ENCODE data around the gene OSBPL2.

The OSBPL2 gene

DNA sequence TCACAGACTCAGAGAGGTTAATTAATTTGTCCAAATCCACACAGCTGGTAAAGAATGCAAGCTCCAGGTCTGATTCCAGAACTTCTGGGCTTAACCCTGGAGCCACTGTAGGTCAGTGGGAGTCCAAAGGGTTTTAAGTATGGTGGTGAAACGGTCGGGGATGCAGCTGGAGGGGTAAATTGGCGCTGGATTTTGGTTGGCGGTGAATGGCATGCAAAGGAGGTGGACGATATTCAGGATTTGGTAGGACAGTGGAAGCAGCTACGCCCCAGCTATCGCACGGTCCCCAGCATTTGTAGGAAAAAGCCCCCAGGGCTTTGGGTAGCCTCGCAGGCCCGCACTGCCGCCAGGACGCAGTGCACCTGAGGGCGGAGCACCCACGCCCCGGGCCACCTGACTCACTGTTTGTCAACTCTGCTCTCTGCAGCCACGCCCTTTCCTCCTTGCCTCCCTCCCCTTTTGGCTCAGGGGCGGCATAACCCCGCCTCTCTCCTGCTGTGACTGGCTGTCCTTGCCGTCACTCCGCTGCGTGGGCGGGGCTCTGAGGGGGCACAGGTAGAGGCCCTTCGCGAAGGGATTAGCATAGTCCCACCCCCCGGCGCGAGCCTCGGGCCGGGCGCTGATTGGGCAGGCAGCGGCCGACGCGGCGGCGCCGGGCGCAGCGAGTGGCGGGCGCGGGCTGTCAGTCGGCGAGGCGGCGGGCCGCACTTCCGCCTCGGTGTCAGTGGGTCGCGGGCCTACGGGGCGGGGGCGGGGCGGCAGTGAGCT is at the start of gene OSBPL2:
Gene OSBPL2 (plus strand): TSS at position 721 of the 768 bp plus-strand sequence. CDS start 17,664 bp downstream, outside the sequence.
- no peaks in the 10 kb centered on the region for H3K9me3 ChIP-seq (ENCODE audit: control insufficient read depth, insufficient read depth, low read length)
- H3K9ac ChIP-seq (ENCODE audit: low read depth, low read length): peak within 1 kb of the TSS; percentile 54
- H3K4me1 ChIP-seq (ENCODE audit: control insufficient read depth, insufficient read depth, low read length): peaks cover 3% of the 10 kb centered on the region
- peak within 1 kb of the TSS; percentile 82 for H3K4me3 ChIP-seq (ENCODE audit: low read depth, low read length)
- H3K36me3 ChIP-seq (ENCODE audit: control insufficient read depth, insufficient read depth, low read length): peaks cover 3% of the 10 kb centered on the region
- no peaks in the 10 kb centered on the region for H3K27me3 ChIP-seq (ENCODE audit: control insufficient read depth, insufficient read depth, low read length)

DNA sequence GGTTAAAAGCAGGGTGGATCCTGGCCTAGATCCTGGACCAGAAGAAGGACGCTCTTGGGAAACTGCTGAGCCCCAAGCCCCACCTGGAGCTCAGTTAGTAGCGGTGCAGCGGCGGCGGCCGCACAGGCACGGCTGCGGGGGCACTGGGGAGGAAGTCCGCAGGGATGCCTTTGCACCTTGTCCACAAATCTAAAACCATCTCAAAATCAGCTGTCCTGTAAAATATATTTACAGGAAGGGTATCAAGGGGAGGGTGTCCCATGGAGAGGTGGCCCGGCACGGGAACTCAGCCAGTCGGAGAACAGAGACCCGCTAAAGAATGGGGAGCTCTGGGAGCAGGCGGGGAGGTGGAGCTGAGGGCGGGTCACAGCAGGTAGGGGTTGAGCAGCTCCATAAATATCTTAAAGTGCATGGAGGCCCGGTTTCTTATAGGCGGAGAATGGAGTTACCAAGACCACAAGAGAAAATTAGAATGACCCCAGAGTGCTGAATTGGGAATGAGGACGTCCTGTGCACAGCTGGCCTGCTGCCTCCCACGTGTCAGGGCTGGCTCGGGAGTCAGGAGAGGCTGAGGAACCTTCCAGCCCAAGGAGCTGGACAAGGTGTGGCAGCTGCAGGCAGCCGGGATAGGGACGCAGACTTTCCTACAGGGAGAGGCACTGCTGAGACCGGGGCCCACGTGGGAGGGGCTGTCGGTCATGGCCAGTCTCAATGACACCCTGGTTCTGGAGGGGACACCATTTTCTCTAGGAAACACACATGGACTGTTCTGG is 47.5 kb upstream of the OSBPL2 start:
- Histone ChIP-seq H3K36me3 (ENCODE audit: control insufficient read depth, insufficient read depth, low read length) (peaks cover 3% of the 10 kb centered on the region), H3K9me3 (ENCODE audit: control insufficient read depth, insufficient read depth, low read length) (no peaks in the 10 kb centered on the region), H3K4me1 (ENCODE audit: control insufficient read depth, insufficient read depth, low read length) (no peaks in the 10 kb centered on the region), H3K9ac (ENCODE audit: low read depth, low read length) (no peak overlapping the region), H3K27me3 (ENCODE audit: control insufficient read depth, insufficient read depth, low read length) (no peaks in the 10 kb centered on the region), H3K4me3 (ENCODE audit: low read depth, low read length) (no peak overlapping the region)

DNA sequence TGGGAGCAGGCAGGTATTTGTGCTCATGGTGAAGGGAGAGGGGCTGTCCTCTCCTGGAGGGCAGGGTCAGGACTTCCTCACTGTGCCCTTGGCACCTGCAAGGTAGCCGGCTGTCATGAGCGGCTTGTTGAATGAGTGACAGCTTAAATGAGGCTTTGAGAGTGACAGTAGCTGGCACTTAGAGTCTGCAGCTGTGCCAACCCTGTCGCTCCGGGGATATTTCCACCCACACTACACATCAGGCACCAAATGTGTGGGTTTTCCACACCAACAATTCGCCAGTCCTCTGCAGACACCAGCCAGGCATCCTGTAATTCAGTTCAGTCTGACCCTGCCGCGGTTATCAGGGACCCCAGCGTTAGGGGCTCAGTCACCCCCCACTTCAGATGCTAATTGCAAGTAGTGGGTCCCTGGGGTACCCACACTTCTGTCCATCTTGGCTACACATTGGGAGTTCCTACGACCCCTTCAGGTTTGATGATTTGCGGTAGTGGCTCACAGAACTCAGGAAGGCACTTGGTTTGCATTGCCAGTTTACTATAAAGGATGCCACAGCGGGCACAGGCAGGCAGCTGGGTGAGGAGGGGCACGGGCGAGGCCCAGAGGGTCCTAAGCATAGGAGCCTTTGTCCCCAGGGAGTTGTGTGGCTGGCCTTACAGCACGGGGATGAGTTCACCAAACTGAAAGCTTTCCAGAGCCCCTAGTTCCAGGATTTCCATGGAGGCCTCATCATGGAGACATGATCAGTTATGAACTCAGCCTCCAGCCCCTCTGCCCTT is 46.4 kb upstream of the OSBPL2 start:
- no peaks in the 10 kb centered on the region for H3K27me3 ChIP-seq (ENCODE audit: control insufficient read depth, insufficient read depth, low read length)
- no peaks in the 10 kb centered on the region for H3K9me3 ChIP-seq (ENCODE audit: control insufficient read depth, insufficient read depth, low read length)
- no peak overlapping the region for H3K9ac ChIP-seq (ENCODE audit: low read depth, low read length)
- no peaks in the 10 kb centered on the region for H3K4me1 ChIP-seq (ENCODE audit: control insufficient read depth, insufficient read depth, low read length)
- peaks cover 3% of the 10 kb centered on the region for H3K36me3 ChIP-seq (ENCODE audit: control insufficient read depth, insufficient read depth, low read length)
- no peak overlapping the region for H3K4me3 ChIP-seq (ENCODE audit: low read depth, low read length)

DNA sequence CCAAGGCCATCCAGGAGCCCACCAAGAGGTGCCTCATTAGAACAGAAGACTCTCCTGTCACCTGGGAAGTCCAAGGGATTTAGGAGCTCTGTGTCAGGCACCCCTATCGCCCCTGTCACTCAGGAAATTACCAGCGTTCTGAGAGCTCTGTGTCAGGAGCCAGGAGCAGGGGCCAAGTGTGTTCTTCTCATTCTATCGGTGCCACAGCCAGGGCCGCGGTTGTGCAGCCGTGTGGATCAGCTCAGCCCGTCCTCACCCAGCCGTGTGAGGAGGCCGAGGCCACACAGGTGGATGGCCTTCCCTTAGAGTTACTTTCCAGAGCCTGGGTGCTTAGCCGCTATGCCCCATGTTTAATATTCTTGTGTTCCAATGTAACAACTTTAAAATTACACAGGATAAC is 45.7 kb upstream of the OSBPL2 start:
- no peaks in the 10 kb centered on the region for H3K4me1 ChIP-seq (ENCODE audit: control insufficient read depth, insufficient read depth, low read length)
- no peaks in the 10 kb centered on the region for H3K27me3 ChIP-seq (ENCODE audit: control insufficient read depth, insufficient read depth, low read length)
- H3K9ac ChIP-seq (ENCODE audit: low read depth, low read length): no peak overlapping the region
- H3K9me3 ChIP-seq (ENCODE audit: control insufficient read depth, insufficient read depth, low read length): no peaks in the 10 kb centered on the region
- H3K36me3 ChIP-seq (ENCODE audit: control insufficient read depth, insufficient read depth, low read length): peaks cover 3% of the 10 kb centered on the region
- no peak overlapping the region for H3K4me3 ChIP-seq (ENCODE audit: low read depth, low read length)

DNA sequence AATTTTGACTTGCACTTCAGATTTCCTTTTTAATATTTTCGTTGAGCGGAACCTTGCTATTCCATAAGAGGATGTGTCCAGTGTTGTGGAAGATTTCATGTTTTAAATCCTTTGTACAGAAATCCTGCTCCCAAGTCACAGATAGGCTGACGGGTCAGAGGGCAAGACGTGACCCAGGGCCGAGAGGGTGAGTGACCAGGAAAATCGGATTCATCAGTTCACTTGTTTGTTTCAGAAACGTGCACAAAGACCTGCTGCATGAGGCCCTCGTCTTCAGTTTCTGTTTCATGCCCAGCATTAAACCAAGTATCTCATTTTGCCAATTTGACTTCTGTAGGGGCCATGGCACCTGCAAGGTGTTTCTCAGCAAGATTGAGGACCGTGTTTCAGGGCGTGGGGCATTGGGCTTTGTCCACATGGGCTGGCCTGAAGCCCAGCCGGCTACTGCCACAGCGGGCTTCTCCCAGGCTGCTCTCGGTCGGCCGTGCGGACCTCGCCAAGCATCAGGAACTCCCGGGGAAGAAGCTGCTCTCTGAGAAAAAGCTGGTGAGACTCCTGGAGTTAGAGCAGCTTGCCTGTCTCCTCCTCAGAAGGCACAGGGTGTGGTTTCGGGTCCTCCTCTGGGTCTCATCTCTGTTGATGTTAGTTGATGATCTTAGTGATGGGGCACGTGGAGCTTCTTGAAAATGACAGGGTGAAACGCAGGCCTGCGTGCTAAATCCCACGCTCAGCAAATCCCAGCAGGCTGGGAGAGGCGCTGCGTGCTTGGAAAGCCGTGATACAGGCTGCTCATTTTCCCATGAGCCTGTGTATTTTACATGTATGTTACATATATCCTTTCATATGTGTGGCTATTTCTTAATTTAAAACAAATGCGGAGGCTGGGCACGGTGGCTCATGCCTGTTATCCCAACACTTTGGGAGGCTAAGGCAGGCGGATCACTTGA is 45.0 kb upstream of the OSBPL2 start:
- no peak overlapping the region for H3K9ac ChIP-seq (ENCODE audit: low read depth, low read length)
- H3K4me3 ChIP-seq (ENCODE audit: low read depth, low read length): no peak overlapping the region
- H3K36me3 ChIP-seq (ENCODE audit: control insufficient read depth, insufficient read depth, low read length): peaks cover 6% of the 10 kb centered on the region
- no peaks in the 10 kb centered on the region for H3K4me1 ChIP-seq (ENCODE audit: control insufficient read depth, insufficient read depth, low read length)
- no peaks in the 10 kb centered on the region for H3K9me3 ChIP-seq (ENCODE audit: control insufficient read depth, insufficient read depth, low read length)
- H3K27me3 ChIP-seq (ENCODE audit: control insufficient read depth, insufficient read depth, low read length): no peaks in the 10 kb centered on the region

DNA sequence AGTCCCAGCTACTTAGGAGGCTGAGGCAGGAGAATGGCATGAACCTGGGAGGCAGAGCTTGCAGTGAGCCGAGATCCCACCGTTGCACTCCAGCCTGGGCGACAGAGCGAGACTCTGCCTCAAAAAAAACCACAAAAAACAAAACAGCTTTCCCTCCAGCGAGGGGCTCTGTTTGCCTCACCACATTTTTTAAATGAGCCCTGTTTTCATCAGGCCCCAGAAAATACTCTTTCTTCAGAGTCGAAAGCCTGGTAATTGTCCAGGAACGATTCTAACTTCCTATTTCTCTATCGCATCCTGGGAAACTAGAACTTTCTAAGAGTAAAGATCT is 43.3 kb upstream of the OSBPL2 start:
- Histone ChIP-seq H3K4me1 (ENCODE audit: control insufficient read depth, insufficient read depth, low read length) (no peaks in the 10 kb centered on the region), H3K4me3 (ENCODE audit: low read depth, low read length) (no peak overlapping the region), H3K9ac (ENCODE audit: low read depth, low read length) (no peak overlapping the region), H3K36me3 (ENCODE audit: control insufficient read depth, insufficient read depth, low read length) (peaks cover 17% of the 10 kb centered on the region), H3K9me3 (ENCODE audit: control insufficient read depth, insufficient read depth, low read length) (no peaks in the 10 kb centered on the region), H3K27me3 (ENCODE audit: control insufficient read depth, insufficient read depth, low read length) (no peaks in the 10 kb centered on the region)

DNA sequence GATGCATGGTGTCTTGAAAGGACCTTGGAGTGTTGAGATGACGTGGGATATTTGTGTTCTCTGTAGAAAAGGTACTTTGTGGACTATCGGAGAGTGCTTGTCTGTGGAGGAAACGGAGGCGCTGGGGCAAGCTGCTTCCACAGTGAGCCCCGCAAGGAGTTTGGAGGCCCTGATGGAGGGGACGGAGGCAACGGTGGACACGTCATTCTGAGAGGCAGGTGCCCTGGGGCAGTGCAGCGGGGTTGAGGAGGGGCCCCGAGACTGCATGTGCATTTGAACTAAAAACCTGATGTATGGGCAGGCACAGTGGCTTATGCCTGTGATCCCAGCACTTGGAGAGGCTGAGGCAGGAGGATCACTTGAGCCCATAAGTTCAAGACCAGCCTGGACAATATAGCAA is 42.6 kb upstream of the OSBPL2 start:
- Histone ChIP-seq H3K4me1 (ENCODE audit: control insufficient read depth, insufficient read depth, low read length) (no peaks in the 10 kb centered on the region), H3K4me3 (ENCODE audit: low read depth, low read length) (no peak overlapping the region), H3K36me3 (ENCODE audit: control insufficient read depth, insufficient read depth, low read length) (peaks cover 22% of the 10 kb centered on the region), H3K9ac (ENCODE audit: low read depth, low read length) (no peak overlapping the region), H3K9me3 (ENCODE audit: control insufficient read depth, insufficient read depth, low read length) (no peaks in the 10 kb centered on the region), H3K27me3 (ENCODE audit: control insufficient read depth, insufficient read depth, low read length) (no peaks in the 10 kb centered on the region)

DNA sequence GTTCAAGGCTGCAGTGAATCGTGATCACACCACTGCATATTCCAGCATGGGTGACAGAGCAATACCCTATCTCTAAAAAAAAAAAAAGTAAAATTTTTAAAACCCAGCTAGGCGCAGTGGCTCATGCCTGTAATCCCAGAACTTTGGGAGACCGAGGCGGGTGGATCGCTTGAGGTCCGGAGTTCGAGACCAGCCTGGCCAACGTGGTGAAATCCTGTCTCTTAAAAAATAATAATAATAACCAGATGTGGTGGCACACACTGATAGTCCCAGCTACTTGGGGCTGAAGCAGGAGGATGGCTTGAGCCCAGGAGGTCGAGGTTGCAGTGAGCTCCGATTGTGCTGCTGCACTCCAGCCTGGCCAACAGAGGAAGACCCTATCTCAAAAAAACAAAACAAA is 42.0 kb upstream of the OSBPL2 start:
- no peaks in the 10 kb centered on the region for H3K27me3 ChIP-seq (ENCODE audit: control insufficient read depth, insufficient read depth, low read length)
- H3K36me3 ChIP-seq (ENCODE audit: control insufficient read depth, insufficient read depth, low read length): peaks cover 28% of the 10 kb centered on the region
- no peak overlapping the region for H3K4me3 ChIP-seq (ENCODE audit: low read depth, low read length)
- H3K9me3 ChIP-seq (ENCODE audit: control insufficient read depth, insufficient read depth, low read length): no peaks in the 10 kb centered on the region
- H3K4me1 ChIP-seq (ENCODE audit: control insufficient read depth, insufficient read depth, low read length): no peaks in the 10 kb centered on the region
- H3K9ac ChIP-seq (ENCODE audit: low read depth, low read length): no peak overlapping the region

DNA sequence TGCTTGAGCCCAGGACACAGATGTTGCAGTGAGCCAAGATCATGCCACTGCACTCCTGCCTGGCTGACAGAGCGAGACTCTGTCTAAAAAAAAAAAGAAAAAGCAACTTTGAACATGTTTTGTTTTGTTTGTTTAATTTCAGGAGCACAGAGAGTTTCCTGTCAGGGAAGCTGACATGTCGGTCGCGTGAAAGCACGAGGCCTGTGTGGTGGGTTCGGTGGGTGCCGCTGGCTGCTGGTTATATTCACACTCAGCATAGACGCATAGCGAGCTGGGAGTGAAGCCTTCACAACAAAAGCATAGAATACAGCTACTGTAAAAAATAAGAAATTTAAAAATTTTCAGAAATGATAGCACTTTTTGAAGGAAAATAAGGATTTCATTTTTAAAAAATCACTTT is 41.0 kb upstream of the OSBPL2 start:
- H3K9ac ChIP-seq (ENCODE audit: low read depth, low read length): no peak overlapping the region
- no peaks in the 10 kb centered on the region for H3K27me3 ChIP-seq (ENCODE audit: control insufficient read depth, insufficient read depth, low read length)
- peaks cover 30% of the 10 kb centered on the region for H3K36me3 ChIP-seq (ENCODE audit: control insufficient read depth, insufficient read depth, low read length)
- no peaks in the 10 kb centered on the region for H3K9me3 ChIP-seq (ENCODE audit: control insufficient read depth, insufficient read depth, low read length)
- no peaks in the 10 kb centered on the region for H3K4me1 ChIP-seq (ENCODE audit: control insufficient read depth, insufficient read depth, low read length)
- no peak overlapping the region for H3K4me3 ChIP-seq (ENCODE audit: low read depth, low read length)

DNA sequence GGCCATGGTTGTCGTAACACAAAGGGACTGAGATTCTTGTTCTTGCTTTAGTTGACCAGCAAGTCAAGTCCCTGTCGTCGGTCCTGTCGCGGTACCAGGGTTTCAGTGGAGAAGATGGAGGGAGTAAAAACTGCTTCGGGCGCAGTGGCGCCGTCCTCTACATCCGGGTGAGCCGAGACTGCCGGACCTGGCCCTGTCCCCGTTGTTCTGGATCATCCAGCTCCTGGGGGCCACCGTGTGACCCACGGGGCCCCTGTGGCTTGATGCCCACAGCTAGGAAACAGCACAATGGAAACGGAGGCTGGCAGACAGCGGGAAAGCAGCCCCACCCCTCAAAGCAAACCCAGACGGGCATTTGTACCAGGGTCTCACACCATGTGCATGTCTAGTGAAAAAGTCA is 40.5 kb upstream of the OSBPL2 start:
- H3K27me3 ChIP-seq (ENCODE audit: control insufficient read depth, insufficient read depth, low read length): no peaks in the 10 kb centered on the region
- no peaks in the 10 kb centered on the region for H3K9me3 ChIP-seq (ENCODE audit: control insufficient read depth, insufficient read depth, low read length)
- no peaks in the 10 kb centered on the region for H3K4me1 ChIP-seq (ENCODE audit: control insufficient read depth, insufficient read depth, low read length)
- no peak overlapping the region for H3K4me3 ChIP-seq (ENCODE audit: low read depth, low read length)
- H3K36me3 ChIP-seq (ENCODE audit: control insufficient read depth, insufficient read depth, low read length): peaks cover 30% of the 10 kb centered on the region
- no peak overlapping the region for H3K9ac ChIP-seq (ENCODE audit: low read depth, low read length)

DNA sequence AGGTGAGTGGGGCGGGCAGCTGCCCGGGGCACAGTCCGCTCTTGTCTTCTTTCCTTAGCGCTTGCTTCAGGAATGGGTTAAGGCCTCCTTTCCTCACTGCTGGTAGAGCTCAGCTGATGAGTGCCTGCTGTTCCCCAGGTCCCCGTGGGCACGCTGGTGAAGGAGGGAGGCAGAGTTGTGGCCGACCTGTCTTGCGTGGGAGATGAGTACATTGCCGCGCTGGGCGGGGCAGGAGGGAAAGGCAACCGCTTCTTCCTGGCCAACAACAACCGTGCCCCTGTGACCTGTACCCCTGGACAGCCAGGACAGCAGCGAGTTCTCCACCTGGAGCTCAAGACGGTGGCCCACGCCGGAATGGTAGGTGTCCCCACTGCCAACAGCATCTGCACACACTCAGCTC is 39.8 kb upstream of the OSBPL2 start:
- H3K36me3 ChIP-seq (ENCODE audit: control insufficient read depth, insufficient read depth, low read length): peaks cover 30% of the 10 kb centered on the region

More for the DNA sequence above, 39.8 kb upstream of the OSBPL2 start:
- Histone ChIP-seq H3K27me3 (ENCODE audit: control insufficient read depth, insufficient read depth, low read length) (no peaks in the 10 kb centered on the region), H3K9ac (ENCODE audit: low read depth, low read length) (no peak overlapping the region), H3K9me3 (ENCODE audit: control insufficient read depth, insufficient read depth, low read length) (no peaks in the 10 kb centered on the region), H3K4me3 (ENCODE audit: low read depth, low read length) (no peak overlapping the region), H3K4me1 (ENCODE audit: control insufficient read depth, insufficient read depth, low read length) (no peaks in the 10 kb centered on the region)
